HUES64 (cell line): ENCODE data around the gene C2orf76.

Source experiments
- H3K27ac ChIP-seq: 2 replicates; pipeline ENCODE4 v1.7.0; 2013; ENCODE audit warnings: low read depth, low read length, inconsistent platforms
- H3K27me3 ChIP-seq: 2 replicates; pipeline ENCODE4 v1.6.1; 2013; ENCODE audit warnings: mild to moderate bottlenecking, low read length; ENCODE audit not compliant: insufficient read depth
- H3K36me3 ChIP-seq: 2 replicates; pipeline ENCODE4 v1.6.1; 2013; ENCODE audit warnings: mild to moderate bottlenecking, low read length; ENCODE audit not compliant: insufficient read depth
- H3K4me1 ChIP-seq: 2 replicates; pipeline ENCODE4 v1.6.1; 2013; ENCODE audit warnings: mild to moderate bottlenecking, low read length, moderate library complexity; ENCODE audit not compliant: insufficient read depth
- H3K4me3 ChIP-seq: 2 replicates; pipeline ENCODE4 v1.5.1; 2013; ENCODE audit warnings: mild to moderate bottlenecking, low read length, moderate library complexity
- H3K9ac ChIP-seq: 2 replicates; pipeline ENCODE4 v1.6.1; 2013; ENCODE audit warnings: mild to moderate bottlenecking, low read depth, low read length
- H3K9me3 ChIP-seq: 2 replicates; pipeline ENCODE4 v1.6.1; 2013; ENCODE audit warnings: low read depth, low read length; ENCODE audit not compliant: insufficient read depth
- WGBS: fragments of 150-250, 120-280 bp; methylation state at CpG from one replicate; pipeline ENCODE4 v1.1.7; 2013; ENCODE audit warnings: missing lambda C conversion rate; 5-methylcytosine and 5-hydroxymethylcytosine counted together

C2orf76 gene

DNA sequence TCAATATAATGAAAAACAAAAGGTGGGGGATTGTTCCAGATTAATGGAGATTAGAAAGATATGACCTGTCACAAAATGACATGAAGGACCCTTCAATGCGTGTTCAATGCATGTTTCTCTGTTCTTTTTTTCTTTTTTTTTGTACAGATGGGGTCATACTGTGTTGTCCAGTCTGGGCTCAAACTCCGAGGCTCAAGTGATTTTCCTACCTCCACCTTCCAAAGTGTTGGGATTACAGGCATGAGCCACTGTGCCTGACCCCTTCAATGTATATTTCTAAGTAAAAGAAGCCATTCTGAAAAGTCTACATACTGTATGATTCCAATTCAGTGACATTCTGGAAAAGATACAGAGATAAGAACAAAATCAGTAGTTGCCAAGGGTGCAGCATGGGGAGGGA is 32.8 kb downstream of the C2orf76 start:
- no peaks in the 10 kb centered on the region for H3K27me3 ChIP-seq
- no peaks in the 10 kb centered on the region for H3K9me3 ChIP-seq
- no peaks in the 10 kb centered on the region for H3K4me1 ChIP-seq
- H3K27ac ChIP-seq: no peak overlapping the region
- H3K36me3 ChIP-seq: no peaks in the 10 kb centered on the region
- H3K9ac ChIP-seq: no peak overlapping the region
- WGBS: 85% methylated on average over 2 of the region's 2 CpGs
- no peak overlapping the region for H3K4me3 ChIP-seq

DNA sequence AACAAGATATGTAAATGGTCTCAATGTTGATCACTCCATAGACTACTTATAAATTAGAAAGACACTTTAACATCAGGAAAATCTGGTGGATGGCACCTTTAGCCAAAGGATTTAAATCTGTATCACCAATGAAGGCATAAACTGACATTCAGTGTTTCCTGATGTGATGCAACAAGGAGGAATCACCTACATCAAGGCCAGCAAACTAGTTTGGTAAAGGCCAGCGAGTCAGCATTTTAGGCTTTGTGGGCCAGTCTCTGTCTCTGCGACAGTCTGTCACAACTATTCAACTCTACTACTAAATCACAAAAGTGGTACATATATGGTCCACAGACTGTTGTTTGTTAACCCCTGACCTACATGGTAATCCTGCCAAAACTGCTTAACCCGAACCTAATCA is 33.3 kb downstream of the C2orf76 start:
- H3K27me3 ChIP-seq: no peaks in the 10 kb centered on the region
- H3K36me3 ChIP-seq: no peaks in the 10 kb centered on the region
- 98% methylated on average over 3 of the region's 3 CpGs for WGBS
- H3K27ac ChIP-seq: no peak overlapping the region
- no peaks in the 10 kb centered on the region for H3K9me3 ChIP-seq
- no peak overlapping the region for H3K4me3 ChIP-seq
- H3K9ac ChIP-seq: no peak overlapping the region
- H3K4me1 ChIP-seq: no peaks in the 10 kb centered on the region

GRCh38 chr2:119332953-119333352 is 33.7 kb downstream of the C2orf76 start:
- WGBS: 100% methylated on average over 5 of the region's 6 CpGs
- Histone ChIP-seq H3K4me3 (no peak overlapping the region), H3K27ac (no peak overlapping the region), H3K27me3 (no peaks in the 10 kb centered on the region), H3K4me1 (no peaks in the 10 kb centered on the region), H3K9me3 (no peaks in the 10 kb centered on the region), H3K9ac (no peak overlapping the region), H3K36me3 (no peaks in the 10 kb centered on the region)

DNA sequence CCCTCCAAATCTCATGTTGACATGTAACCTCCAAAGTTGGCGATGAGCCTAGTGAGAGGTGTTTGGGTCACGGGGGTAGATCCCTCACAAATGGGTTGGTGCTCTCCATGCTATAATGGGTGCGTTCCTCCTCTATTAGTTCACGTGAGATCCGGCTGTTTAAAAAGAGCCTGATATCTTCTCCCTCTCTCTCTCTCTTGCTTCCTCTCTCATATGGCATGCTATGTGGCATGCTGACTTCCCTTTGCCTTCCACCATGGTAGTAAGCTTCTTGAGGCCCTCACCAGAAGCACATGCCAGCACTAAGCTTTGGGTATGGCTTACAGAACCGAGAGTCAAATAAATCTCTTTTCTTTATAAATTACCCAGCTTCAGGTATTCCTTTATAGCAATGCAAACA is 39.2 kb downstream of the C2orf76 start:
- H3K4me1 ChIP-seq: no peaks in the 10 kb centered on the region
- H3K36me3 ChIP-seq: no peaks in the 10 kb centered on the region
- WGBS: 97% methylated on average over 6 of the region's 6 CpGs
- no peaks in the 10 kb centered on the region for H3K27me3 ChIP-seq
- no peaks in the 10 kb centered on the region for H3K9me3 ChIP-seq
- no peak overlapping the region for H3K4me3 ChIP-seq
- H3K9ac ChIP-seq: no peak overlapping the region
- H3K27ac ChIP-seq: no peak overlapping the region

DNA sequence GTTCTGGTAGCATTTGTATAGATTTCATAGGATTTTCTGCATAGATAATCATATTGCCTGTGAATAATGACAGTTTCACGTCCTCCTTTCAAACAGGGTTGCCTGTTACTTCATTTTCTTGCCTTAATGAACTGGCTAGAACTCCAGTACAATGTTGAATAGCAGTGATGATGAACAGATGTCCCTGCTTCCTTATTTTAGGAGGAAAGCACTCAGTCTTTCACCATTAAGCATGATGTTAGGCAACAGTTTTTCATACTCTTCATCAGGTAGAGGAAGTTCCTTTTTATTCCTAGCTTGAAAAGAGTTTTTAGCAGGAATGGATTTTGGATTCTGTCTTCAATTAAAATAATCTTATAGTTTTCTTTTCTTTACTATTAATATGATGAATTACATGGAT is 39.7 kb downstream of the C2orf76 start:
- no peaks in the 10 kb centered on the region for H3K4me1 ChIP-seq
- no peak overlapping the region for H3K4me3 ChIP-seq
- WGBS: 93% methylated on average over 1 of the region's 1 CpG
- H3K36me3 ChIP-seq: no peaks in the 10 kb centered on the region
- H3K27ac ChIP-seq: no peak overlapping the region
- no peaks in the 10 kb centered on the region for H3K9me3 ChIP-seq
- H3K9ac ChIP-seq: no peak overlapping the region
- no peaks in the 10 kb centered on the region for H3K27me3 ChIP-seq

GRCh38 chr2:119324685-119325270 is 41.9 kb downstream of the C2orf76 start:
- H3K9me3 ChIP-seq: no peaks in the 10 kb centered on the region
- H3K36me3 ChIP-seq: no peaks in the 10 kb centered on the region
- H3K9ac ChIP-seq: no peak overlapping the region
- no peak overlapping the region for H3K4me3 ChIP-seq
- WGBS: 96% methylated on average over 9 of the region's 9 CpGs
- H3K27me3 ChIP-seq: no peaks in the 10 kb centered on the region
- H3K4me1 ChIP-seq: no peaks in the 10 kb centered on the region
- H3K27ac ChIP-seq: no peak overlapping the region

GRCh38 chr2:119323459-119323858 is 43.2 kb downstream of the C2orf76 start:
- WGBS: 91% methylated on average over 8 of the region's 8 CpGs
- no peaks in the 10 kb centered on the region for H3K27me3 ChIP-seq

DNA sequence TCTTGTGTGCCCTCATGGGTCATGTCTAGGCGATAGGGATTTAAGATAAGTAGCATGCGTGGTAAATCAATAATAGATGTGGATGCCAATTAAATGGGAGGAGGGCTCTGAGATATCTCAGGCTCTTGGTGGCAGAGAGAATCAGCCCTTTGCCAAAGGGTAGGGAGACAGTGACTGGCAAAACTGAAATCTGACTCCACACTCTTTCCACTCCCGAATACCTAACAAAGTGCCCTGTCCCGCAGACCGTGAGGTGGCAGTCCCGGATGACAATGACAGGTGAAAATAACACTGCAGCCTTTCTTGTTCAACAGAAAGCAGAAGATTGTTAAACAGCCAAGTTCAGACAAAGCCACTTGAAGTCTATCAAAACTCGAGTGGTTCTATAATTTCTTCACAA is 47.0 kb downstream of the C2orf76 start:
- Histone ChIP-seq H3K27me3 (no peaks in the 10 kb centered on the region), H3K4me1 (no peaks in the 10 kb centered on the region), H3K4me3 (no peak overlapping the region), H3K9me3 (no peaks in the 10 kb centered on the region), H3K27ac (no peak overlapping the region), H3K9ac (no peak overlapping the region), H3K36me3 (no peaks in the 10 kb centered on the region)
- WGBS: 82% methylated on average over 7 of the region's 7 CpGs

More at GRCh38 chr2:119323459-119323858, 43.2 kb downstream of the C2orf76 start:
- Histone ChIP-seq H3K4me1 (no peaks in the 10 kb centered on the region), H3K9ac (no peak overlapping the region), H3K9me3 (no peaks in the 10 kb centered on the region), H3K27ac (no peak overlapping the region), H3K36me3 (no peaks in the 10 kb centered on the region), H3K4me3 (no peak overlapping the region)

- no peaks in the 10 kb centered on the region for H3K27me3 ChIP-seq
- H3K36me3 ChIP-seq: no peaks in the 10 kb centered on the region
- no peak overlapping the region for H3K4me3 ChIP-seq
- no peaks in the 10 kb centered on the region for H3K9me3 ChIP-seq
- no peak overlapping the region for H3K9ac ChIP-seq
- no peaks in the 10 kb centered on the region for H3K4me1 ChIP-seq
- H3K27ac ChIP-seq: no peak overlapping the region
- WGBS: no CpG with 5 or more reads among the region's 1 CpG
Observed at GRCh38 chr2:119317554-119317953, 49.1 kb downstream of the C2orf76 start.

- Histone ChIP-seq H3K27me3 (no peaks in the 10 kb centered on the region), H3K27ac (no peak overlapping the region), H3K36me3 (no peaks in the 10 kb centered on the region), H3K9me3 (no peaks in the 10 kb centered on the region), H3K9ac (no peak overlapping the region), H3K4me1 (peaks cover 3% of the 10 kb centered on the region; the same call in 1 of the 2 replicates), H3K4me3 (no peak overlapping the region)
- 63% methylated on average over 2 of the region's 3 CpGs for WGBS
Observed at GRCh38 chr2:119316066-119316465, 50.6 kb downstream of the C2orf76 start.

DNA sequence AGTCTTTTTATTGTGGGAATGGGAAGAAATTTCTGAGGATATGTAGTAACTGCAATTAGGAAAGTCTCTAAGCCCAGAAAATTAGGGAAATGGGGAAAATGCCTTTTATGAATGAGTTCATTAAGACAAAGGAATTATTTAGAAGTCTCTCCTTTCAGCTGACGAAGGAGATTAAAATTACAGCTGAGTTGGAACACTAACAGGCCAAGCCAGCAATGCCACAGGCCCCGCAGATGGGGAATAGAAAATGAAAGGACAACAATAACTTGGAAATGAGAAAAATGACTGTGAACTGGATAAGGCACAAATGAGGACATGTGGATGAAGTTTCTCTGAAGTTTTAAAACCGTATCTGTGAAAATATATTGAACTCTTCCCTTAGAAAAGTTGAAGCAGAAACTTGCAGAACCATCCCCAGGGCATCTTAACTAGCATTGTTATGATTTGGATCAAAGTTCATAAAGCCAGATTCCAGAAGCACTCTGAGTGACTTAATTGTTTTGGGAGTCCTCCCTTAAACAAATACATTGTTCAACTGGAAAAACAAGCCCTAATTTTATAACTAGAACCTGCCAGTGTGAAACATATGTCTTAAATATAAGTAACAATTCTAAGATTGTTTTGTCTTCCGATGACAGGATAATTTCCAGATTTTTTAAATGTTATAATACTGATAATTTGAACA is 51.3 kb downstream of the C2orf76 start:
- Histone ChIP-seq H3K4me1 (peaks cover 3% of the 10 kb centered on the region; the same call in 1 of the 2 replicates), H3K36me3 (no peaks in the 10 kb centered on the region), H3K9me3 (no peaks in the 10 kb centered on the region), H3K27ac (no peak overlapping the region), H3K27me3 (no peaks in the 10 kb centered on the region), H3K9ac (no peak overlapping the region), H3K4me3 (no peak overlapping the region)
- WGBS: 92% methylated on average over 3 of the region's 4 CpGs
